GM12801 (cell line): ENCODE data around the gene ASIP.

Experiments used
- TF ChIP-seq, protein P1 (sequence below): IDR thresholded peaks from one replicate; pipeline ENCODE4 v1.5.1; 2011; ENCODE audit warnings: control low read depth; ENCODE audit not compliant: insufficient read length; ENCODE audit errors: extremely low read depth

ASIP gene

DNA sequence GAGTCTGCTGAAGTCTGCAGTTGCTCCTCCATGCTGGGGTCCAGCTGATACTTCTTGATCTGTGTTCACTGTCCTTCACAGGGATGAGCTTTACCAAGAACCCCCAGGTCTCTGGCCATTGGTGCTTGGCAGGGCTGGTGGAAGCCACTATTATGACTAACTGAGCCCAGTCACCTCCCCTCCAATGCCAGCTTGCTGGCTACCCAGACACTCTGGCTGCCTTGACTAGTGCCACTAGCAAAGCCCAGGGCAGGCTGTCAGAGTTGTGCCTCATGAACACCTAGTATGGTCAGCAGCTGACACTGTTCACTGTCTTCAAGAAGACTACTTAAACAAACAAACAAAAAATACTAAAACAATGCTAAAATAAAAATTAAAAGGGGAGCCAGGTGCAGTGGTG is 8.8 kb downstream of the ASIP start:
- TF ChIP-seq, protein P1, sequence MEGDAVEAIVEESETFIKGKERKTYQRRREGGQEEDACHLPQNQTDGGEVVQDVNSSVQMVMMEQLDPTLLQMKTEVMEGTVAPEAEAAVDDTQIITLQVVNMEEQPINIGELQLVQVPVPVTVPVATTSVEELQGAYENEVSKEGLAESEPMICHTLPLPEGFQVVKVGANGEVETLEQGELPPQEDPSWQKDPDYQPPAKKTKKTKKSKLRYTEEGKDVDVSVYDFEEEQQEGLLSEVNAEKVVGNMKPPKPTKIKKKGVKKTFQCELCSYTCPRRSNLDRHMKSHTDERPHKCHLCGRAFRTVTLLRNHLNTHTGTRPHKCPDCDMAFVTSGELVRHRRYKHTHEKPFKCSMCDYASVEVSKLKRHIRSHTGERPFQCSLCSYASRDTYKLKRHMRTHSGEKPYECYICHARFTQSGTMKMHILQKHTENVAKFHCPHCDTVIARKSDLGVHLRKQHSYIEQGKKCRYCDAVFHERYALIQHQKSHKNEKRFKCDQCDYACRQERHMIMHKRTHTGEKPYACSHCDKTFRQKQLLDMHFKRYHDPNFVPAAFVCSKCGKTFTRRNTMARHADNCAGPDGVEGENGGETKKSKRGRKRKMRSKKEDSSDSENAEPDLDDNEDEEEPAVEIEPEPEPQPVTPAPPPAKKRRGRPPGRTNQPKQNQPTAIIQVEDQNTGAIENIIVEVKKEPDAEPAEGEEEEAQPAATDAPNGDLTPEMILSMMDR, result no peak

DNA sequence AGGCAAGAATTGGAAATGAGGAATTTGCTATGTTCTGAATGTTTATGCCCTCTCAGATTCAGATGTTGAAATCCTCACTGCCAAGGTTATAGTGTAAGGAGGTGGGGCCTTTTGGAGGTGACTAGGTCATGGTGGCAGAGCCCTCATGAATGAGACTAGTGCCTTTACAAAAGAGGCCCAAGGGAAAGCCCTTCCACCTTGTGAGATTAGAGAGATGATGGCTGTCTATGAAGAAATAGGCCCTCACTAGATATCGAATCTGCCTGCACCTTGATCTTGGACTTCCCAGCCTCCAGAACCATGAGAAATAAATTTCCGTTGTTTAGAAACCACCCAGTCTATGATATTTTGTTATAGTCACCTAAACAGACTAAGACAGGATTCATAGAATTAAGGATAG is 10.4 kb downstream of the ASIP start:
- TF ChIP-seq, protein P1, result no peak

DNA sequence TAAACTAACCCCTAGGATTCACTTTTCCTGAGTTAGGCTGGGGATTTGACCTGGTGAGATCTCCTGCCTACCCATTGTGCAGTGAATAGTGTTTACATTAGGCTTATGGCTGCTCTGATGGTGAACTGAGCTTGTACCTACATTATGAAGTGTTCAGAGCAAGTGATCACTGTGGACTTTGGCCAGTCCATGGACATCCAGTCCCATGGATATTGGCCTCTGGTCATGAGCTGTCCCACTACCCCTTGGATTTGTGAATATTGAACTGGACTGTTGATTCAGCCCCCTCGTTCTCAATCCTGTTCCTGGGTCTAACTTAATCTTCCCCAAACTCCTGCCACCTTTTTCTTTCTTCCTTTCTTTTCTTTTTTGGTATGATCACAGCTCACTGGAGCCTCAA is 13.8 kb downstream of the ASIP start:
- TF ChIP-seq, protein P1, result no peak

DNA sequence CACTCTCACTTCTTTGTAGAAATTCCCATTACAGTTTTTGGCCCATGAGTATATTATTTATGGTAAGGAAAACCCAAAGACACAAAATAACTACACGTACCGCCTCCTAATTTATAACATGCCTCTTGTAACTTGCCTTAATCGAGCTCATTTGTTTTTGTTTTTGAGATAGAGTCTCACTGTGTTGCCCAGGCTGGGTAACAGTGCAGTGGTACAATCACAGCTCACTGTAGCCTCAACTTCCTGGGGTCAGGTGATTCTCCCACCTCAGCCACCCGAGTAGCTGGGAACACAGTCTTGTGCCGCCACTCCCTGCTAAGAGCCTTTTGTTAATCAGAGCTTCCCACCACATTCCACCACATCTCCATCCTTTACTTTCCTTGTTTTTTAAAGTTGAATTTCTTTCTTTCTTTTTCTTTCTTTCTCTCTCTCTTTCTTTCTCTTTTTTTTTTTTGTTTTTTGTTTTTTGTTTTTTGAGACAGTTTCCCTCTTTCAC is 15.5 kb downstream of the ASIP start:
- TF ChIP-seq, protein P1, result no peak

DNA sequence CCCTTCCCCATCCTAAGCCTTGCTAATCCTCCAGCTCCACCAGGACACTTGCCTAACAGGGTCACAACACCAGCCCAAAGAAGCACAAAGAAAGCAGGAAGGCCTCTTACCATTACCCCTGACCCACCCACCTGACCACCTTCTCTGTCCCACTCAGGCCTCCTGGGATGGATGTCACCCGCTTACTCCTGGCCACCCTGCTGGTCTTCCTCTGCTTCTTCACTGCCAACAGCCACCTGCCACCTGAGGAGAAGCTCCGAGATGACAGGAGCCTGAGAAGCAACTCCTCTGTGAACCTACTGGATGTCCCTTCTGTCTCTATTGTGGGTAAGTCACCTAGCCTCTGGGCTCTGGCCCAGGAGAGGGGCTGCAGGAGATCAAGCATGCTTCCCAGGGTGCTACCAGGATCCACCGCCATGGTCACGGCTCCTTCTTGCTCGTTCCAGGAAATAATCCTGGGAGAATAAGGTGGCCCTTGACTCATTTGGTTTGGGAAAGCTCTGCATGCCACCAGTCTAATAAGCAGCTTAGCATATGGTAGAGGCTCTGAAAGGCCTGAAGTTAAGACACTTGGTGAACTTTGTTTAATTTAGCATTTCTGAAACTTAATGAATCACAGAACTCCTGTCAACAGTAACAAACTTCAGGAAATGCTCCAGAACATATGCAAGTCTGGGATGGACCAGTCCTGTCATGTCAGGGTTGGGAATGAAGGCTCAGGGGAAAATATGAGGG is 19.2 kb downstream of the ASIP start:
- TF ChIP-seq, protein P1, result no peak

DNA sequence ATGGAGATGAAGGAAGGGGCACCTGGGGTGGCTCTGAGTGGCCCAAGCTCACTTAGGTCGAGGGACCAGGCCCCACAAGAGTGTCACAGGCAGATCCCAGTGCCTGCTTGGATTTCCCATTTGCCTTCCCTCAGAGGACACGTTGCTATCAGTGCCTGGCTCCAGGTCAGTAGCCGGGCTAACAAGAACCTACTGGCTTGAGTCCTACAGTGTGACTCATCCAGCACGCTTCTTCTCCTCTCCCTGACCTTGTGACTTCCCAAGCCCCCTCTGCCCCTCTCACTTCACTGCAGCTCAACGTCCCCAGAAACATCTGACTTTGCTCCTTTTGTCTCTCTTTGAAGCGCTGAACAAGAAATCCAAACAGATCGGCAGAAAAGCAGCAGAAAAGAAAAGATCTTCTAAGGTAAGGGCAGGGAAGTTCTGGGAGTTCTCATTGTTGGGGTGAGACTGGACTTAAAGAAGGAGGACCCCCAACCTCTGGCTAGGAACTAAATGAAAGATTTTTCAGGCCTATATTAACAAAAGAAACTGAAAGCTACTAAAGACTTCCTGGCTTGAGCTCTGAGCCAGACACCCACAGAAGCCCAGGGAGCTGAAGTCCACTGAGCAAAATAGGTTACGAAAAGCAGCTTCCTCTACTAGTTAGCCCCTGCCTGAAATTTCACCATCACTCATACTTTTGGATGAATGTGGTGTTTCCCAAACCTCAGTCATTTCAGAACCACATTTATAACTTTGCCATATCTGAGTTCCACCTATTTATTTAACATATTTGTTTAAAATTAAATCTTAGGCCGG is 21.5 kb downstream of the ASIP start:
- TF ChIP-seq, protein P1, result no peak

DNA sequence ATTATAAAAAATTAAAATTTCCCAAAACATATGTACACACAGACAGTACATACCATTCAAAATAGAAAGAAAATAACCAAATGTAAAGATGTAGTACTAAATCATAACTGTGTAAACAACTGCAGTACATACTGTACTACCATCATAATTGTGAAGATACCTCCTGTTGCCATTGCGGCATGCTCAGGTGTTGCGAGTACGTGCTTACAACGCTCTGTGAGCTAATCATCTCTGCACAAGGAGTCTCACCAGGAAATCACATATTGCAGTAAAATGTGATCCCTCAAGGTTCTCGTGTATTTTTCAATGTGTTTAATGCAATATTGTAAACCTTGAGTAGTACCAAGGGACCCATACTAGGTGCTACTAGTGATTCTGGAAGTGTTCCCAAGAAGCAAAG is 22.9 kb downstream of the ASIP start:
- TF ChIP-seq, protein P1, result no peak
